Esophagus muscularis mucosa (tissue), 4 donors: ENCODE results near the gene ZNF334.

Experiments used
- CTCF ChIP-seq, 3 experiments: fragments of 200-600 bp in 2 of 3; fragments of 450-650 bp in 1 of 3; sonication (generic) in 2 of 3; IDR thresholded peaks; one replicate each; pipeline ENCODE4 v1.5.1; 2017 to 2019; ENCODE audit warnings: antibody characterized with exemption in 3 of 3, mild to moderate bottlenecking in 2 of 3, moderate library complexity in 1 of 3
- EP300 ChIP-seq: sonication (generic); formaldehyde crosslinking; IDR thresholded peaks from one replicate; pipeline ENCODE4 v1.6.1; 2017; ENCODE audit warnings: antibody characterized with exemption
- POLR2A ChIP-seq: fragments of 450-650 bp; IDR thresholded peaks from one replicate; pipeline ENCODE4 v1.6.1; 2017; ENCODE audit warnings: antibody characterized with exemption, moderate library complexity, mild to moderate bottlenecking, low read depth

GRCh38 chr20:46482864-46483263, 30.5 kb downstream of the ZNF334 start:
- TF ChIP-seq CTCF (IDR thresholded peaks at IDR 0.05): no peak
- no peak for TF ChIP-seq POLR2A
- TF ChIP-seq EP300: no peak
